Measurements from ENCODE around the gene TTLL7.
"Not testable (repeated sequence)": the region's sequence is repeated elsewhere in the genome, so short reads cannot be mapped to it uniquely, and the experiment has no call there.

TTLL7 gene

DNA sequence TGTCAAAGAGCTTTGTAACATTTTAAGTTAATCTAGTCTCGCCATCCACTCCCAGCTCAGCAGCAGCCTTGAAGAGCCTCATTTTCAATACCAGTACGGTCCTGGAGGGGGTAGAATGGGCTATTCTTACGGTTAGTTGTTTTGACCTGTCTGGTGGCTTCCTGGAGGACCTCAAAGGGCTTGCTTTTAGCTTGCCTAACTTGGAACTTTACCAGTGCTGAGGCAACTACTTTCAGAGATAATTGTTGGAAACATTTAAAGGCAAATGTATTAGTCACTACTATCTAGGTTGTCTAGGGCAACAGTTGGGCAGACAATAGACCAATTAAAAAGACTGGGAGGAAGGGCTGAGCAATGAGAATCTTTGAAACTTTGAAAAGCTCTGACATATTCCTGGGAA lies 56.0 kb downstream of the TTLL7 start:
- intact Hi-C loops (cut with DNase I), result no loop called here
- no peak for DNase-seq

DNA sequence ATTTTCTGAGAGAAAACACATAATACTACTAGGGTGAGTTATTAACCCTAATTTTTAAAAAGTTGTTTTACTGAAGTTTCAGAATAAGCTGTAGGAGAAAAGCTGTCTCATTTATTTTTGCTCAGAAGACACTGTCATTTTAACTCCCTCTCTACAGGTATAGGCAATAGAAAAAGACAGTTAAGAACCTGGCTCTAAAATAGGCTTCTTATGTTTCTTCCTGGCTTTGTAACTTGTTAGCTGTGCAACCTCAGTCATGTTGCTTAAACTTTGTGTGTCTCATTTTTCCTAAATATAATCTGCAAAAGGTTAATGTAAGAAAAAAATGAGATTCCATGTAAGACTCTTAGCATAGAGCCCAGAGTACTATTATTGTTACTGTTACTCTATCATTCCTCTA lies 64.4 kb downstream of the TTLL7 start:
- intact Hi-C loops (cut with DNase I), result loop anchor here (10.0 kb wide), 3 partner anchors 60 to 820 kb away; partner anchors contain the start of gene TTLL7
- DNase-seq, result no peak

DNA sequence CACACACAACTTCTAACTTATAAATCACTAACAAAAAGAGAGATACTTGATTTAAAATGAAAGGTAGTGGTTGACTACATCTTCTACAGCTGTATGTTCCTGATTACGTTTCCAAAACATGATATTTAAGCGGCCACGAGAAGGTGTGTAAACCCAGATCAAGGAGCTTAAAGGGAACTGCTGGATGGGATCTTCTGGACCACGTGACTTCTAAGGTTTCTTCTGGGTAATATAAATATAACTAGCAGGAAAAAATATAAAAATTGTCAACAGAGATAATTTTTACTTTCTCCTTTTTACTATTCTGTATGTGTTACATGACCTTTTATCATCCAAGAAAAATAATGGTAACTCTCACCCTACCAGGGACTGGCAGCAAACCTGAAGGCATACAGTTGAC lies 66.2 kb downstream of the TTLL7 start:
- intact Hi-C loops (cut with DNase I), result loop anchor here (1.0 to 10.0 kb wide), 4 partner anchors 62 to 822 kb away; partner anchors contain the start of gene TTLL7
- DNase-seq, result no peak

DNA sequence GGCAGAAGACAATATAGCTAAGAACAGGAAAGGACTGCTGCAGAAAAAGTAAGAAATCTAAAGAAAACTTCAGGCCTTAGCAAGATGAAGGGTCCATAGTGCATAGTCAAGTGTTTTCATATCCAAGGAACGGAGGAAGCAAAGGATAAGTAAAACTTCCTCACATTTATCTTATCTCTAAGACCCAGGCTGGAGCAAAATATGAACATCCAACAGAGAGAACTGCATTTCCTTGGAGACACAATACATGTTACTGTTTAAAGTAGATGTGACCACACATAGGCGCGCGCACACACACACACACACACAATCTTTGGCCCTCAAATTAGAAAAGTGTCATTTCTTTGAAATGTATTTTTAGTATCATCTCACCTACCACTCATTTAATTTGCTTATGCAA lies 66.7 kb downstream of the TTLL7 start:
- no peak for DNase-seq
- intact Hi-C loops (cut with DNase I), result loop anchor here (1.0 to 10.0 kb wide), 4 partner anchors 63 to 823 kb away; partner anchors contain the start of gene TTLL7

DNA sequence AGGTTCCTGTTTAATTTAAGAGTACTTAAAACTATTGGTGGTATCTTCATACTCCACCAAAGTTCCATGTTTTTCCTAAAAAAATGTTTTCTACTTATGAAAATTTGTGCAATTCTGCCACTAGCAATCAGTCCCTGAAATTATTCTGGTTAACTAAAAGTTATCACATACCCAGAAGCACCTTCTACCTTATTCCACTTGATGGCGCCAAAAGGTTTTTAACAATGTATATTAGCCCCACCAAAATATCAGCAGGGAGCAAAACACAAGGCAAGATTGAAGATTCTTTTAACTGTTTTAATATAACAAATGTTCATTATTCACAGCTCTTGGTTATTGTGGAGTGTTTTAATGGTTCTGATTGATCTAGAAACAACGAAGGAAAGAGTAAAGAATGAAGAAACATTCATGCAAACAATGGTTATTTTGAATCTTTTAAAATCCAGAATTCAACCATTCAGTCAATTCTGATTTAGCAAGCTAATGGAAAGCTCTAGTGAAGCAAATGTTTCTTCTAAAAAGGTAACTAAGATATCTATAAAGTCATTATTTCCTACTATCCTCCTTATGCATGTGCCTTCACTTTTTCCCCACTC lies 67.2 kb downstream of the TTLL7 start:
- no peak for DNase-seq
- intact Hi-C loops (cut with DNase I), result loop anchor here (1.0 to 10.0 kb wide), 5 partner anchors 63 to 823 kb away; partner anchors contain the start of gene TTLL7

DNA sequence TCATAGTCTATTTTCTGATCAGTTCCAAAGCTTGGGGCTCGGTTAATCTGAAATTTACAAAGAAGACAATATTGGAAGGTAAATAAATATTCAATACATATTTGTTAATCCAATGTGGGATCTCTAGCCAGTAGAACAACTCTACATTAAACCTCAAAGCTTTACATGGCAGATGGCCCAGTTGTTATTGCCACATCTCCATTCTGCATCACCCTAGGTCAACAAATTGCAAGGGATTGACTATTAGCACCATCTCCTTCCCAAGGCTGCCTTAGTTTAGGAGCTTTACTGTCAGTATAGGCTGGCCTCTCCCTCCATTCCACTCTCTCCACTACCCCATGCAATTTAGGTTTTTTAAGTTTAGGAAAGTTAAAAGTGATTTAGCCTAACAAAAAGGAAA lies 69.7 kb downstream of the TTLL7 start:
- intact Hi-C loops (cut with DNase I), result no loop called here

DNA sequence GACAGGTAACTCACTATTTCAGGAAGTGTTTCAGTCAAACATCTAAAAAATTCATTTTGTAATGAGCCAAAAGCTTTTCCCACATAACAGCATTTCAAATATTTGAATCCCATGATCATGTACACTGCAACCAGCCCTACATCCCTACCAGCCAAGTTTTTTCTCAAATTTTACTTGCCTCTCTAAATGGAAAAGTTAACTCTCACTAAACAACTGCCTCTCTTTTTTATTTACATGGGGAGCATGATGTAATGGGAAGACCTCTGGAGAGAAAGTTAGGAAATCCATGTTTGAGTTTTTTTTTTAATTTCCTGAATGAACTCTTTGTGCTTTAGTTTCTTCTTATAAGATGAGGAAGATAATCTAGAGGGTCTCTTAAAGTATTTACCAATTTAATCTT lies 70.5 kb downstream of the TTLL7 start:
- intact Hi-C loops (cut with DNase I), result no loop called here
- no peak for DNase-seq

More for the DNA sequence above, 69.7 kb downstream of the TTLL7 start:
- DNase-seq, result no peak

DNA sequence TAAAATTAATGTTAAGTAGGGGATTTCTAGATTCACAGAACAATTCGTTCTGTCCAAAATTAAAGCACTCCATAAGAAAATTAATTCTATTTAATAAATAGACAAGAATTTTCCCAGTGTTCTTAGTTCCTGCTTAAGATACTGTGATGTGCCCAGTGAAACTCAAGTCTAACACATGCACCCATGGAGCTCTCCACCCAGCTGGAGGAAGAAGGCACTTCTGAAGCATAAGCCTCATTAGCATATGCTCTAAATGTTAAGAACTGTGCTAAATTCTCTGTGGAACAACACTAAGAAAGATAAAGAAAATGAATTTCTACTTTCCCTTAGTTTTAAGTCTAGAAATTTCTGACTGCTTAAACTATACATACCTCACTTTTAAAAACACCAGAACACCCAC lies 71.2 kb downstream of the TTLL7 start:
- peak in 1 of 10 donors; percentile 39 for DNase-seq
- intact Hi-C loops (cut with DNase I), result no loop called here

DNA sequence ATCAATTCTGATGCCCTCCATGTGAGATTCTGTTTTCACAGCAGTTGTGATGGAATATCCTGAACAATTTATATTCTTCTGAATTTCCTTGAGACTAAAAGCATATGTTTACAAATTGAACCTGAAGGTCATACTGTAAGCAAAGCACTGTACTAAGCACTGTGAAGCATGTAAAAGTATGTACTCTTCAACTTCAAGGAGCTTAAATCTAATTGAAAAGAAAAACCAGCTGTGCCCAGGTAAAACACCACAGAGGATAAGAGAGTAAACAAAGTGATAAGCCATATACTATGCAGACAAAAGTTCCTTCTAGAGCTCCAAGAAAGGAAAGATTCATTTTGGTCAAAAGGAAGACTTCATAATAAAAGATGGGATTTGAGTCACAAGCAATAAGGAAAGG lies 71.9 kb downstream of the TTLL7 start:
- intact Hi-C loops (cut with DNase I), result no loop called here
- no peak for DNase-seq

DNA sequence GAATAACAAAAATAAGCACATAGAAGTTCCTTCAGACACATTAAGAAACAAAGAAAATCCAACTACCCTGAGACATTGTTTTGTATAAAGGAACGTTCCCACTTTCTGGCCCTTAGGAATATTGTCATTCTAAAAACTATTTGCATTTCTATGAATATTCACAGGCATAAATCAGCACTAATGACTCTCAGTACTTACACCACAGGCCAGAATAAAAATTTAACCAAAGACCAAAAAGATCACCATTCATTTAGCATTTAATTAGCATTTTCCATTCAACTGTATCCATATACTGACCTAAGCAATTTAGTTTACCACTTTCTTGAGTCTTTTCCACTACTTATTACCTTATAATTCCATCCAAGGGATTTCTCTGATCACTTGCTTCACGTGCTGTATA lies 75.4 kb downstream of the TTLL7 start:
- intact Hi-C loops (cut with DNase I), result no loop called here
- DNase-seq, result no peak

DNA sequence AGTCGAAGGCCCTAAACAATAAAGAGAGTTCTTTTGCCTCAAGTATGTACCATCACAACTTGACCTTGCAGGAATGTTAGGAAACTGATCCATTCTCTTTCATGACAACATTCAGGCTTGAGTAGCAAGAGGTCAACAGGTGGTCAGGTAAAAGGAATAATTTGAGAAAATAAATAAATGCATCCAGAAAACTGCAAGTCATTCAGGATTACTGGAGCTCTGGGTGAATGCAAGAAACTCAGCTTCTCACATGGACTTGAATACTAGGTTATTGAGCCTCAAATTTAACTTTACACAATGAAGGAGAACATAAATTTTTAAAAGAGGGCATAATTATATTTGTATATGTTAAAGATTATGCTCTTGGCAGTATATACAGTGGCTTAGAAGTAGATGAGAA lies 76.5 kb downstream of the TTLL7 start:
- intact Hi-C loops (cut with DNase I), result no loop called here

DNA sequence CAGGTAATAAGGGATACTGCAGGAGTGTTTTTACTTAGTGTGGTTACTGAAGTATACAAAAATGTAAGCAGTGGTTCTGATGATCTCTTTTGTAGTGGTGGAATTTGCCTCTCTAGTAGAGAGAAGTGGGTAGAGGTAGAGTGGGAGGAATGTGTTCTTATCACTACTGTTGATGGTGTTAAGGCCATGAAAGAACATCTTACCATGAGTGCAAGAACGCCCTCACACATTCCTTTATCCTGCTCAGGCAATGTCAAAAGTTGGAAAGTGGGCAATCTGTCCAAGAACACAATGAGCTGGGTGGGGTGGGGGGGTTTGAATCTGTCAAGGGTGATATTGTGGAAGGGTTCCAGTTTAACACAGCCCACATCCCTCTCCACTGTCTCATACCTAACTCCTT lies 78.6 kb downstream of the TTLL7 start:
- DNase-seq, result peak in 1 of 10 donors; percentile 26
- intact Hi-C loops (cut with DNase I), result no loop called here

More for the DNA sequence above, 76.5 kb downstream of the TTLL7 start:
- DNase-seq, result no peak

DNA sequence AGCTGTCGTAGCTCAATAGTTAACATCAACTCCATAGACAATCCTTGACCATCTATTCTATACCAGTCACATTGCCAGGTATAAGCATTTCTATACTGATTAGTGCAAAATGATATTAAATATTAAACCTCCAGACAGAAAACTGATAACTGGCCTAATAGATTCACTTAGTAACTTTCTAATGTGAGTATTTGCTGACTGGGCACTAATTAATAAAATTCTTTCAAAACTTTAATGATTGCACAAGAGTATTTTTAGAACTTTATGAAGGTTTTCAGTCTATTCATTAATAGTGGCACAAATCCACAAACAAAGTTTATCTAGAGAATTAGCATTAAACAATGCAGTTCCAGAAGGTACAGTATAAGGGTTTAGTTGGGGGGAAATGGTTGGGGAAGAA lies 79.1 kb downstream of the TTLL7 start:
- intact Hi-C loops (cut with DNase I), result no loop called here

DNA sequence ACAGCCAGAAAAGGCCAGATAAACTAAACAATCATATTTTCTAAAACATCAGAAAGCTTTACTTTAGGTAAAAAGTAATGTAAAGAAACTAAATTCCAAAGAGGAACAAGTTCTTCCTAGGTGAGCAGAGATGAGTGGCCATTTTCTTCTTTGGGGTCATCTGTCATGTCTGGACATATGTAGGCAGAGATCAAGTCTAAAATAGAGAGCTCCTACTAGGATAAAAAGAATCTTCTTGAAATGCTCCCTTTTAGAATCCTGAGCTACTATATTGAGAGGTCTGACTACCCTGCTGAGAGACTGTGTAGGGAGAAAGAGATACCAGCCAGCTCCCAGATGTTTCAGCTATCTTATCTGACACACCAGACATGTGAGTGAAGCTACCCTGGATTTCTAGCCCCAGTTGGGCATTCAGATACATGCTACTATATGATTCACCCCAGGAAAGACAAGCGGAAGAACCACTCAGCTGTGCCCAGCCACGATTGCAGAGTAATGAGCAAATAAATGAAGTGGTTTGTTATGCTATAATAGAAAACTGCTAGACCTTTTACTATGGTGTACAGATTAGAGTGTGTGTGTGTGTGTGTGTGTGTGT lies 80.1 kb downstream of the TTLL7 start:
- no peak for DNase-seq
- intact Hi-C loops (cut with DNase I), result no loop called here

More for the DNA sequence above, 79.1 kb downstream of the TTLL7 start:
- no peak for DNase-seq

DNA sequence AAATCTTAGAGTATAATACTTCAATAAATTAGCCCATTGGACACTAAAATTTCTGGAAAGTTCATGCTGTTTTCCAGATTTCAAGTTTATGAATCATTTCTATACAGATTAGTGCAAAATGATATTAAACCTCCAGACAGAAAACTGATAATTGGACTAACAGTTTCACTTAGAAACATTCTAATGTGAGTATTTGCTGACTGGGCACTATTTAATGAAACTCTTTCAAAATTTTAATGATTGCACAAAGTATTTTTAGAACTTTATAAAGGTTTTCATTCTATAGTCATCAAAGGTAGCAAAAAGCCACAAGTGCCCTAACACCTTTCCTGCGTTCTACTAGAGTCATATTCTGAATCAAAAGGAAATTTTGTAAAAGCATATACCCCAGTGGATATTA lies 81.0 kb downstream of the TTLL7 start:
- DNase-seq, result no peak
- intact Hi-C loops (cut with DNase I), result no loop called here

DNA sequence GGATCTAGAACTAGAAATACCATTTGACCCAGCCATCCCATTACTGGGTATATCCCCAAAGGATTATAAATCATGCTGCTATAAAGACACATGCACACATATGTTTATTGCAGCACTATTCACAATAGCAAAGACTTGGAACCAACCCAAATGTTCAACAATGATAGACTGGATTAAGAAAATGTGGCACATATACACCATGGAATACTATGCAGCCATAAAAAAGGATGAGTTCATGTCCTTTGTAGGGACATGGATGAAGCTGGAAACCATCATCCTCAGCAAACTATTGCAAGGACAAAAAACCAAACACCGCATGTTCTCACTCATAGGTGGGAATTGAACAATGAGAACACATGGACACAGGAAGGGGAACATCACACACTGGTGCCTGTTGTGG lies 82.8 kb downstream of the TTLL7 start:
- intact Hi-C loops (cut with DNase I), result not testable (repeated sequence)

DNA sequence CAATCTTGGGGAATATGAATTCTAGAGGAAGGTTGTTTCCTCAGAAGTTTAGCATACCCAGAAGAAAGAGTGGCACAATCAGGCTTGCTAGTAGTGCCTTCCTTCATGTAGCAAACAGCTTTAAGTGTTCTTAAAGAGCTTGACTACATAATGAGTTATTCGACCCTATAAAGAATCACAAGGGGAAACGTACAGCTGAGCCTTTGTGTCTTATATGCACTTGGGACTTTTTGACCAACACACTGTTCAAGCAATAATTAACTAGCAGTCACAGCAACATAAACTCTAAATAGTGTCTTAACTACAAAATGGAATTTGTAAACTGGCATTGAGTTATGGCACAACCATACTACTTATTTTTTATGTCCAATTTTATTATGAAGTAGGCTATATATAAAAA lies 86.1 kb downstream of the TTLL7 start:
- DNase-seq, result no peak

More for the DNA sequence above, 82.8 kb downstream of the TTLL7 start:
- not testable (repeated sequence) for DNase-seq

DNA sequence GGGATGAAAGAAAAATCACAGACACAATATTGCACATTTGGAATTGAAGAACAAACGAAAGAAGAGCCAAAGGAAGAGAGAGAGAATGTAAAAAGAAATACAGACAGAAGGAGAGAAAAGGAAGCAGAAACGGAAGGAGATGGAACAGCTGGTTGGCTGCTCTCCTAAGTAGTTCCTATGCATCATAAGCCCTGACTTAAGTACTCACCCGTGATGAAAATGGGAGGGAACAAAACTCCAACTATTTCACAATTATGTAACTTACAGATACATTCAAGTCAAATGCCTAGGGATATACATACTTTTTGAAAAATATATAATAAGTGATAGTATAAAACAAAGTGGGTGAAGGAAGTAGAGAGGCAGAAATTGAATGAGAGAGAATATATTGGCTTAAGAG lies 88.5 kb downstream of the TTLL7 start:
- no peak for DNase-seq
- intact Hi-C loops (cut with DNase I), result no loop called here

More for the DNA sequence above, 86.1 kb downstream of the TTLL7 start:
- intact Hi-C loops (cut with DNase I), result no loop called here

DNA sequence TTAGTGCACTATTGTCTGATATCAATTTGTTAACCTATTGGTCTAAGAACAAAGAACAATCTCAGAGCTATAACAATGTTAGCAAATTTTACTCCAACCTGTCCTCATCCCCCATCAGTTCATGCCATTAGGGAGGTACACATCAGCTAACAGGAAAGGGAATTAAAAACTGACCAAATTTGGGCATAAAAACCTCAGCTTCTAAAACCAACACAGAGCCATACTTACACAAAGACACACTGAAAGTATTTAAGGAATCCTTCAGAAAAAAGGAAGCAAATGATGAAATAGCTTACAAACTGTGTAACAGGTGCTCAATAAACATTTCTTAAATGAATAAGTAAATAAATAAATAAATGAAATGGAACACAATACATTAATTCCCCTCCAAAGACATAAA lies 89.2 kb downstream of the TTLL7 start:
- DNase-seq, result no peak
- intact Hi-C loops (cut with DNase I), result no loop called here

DNA sequence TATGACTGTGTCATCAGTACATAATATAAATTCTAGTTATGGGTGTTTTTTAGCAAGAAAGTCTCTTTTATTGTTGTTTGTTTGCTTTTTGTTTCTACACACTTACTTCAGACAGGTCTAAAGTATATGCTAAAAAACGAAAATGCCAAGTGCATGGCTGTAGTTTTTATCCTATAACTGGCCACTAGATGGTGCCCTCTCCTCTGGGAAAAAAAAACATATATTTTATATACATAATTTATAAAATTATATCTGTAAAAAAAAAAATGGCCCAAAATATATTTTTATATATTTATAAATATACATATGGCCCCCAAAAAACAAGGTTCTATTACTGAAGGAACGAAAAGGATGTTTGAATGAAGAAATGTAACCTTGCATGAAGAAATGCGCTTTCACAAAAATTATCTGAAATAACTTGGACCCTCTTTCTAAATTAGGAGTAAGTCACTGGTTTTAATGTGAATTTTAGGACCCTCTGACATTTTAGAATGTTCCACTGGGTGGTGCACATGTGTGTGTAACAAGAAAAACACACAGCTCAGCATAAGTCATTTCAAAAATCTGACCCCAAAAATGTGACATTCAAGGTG lies 93.5 kb downstream of the TTLL7 start:
- no peak for DNase-seq
- intact Hi-C loops (cut with DNase I), result loop anchor here (2.0 kb wide), 1 partner anchor 217 kb away; no protein-coding TSS in a partner anchor

DNA sequence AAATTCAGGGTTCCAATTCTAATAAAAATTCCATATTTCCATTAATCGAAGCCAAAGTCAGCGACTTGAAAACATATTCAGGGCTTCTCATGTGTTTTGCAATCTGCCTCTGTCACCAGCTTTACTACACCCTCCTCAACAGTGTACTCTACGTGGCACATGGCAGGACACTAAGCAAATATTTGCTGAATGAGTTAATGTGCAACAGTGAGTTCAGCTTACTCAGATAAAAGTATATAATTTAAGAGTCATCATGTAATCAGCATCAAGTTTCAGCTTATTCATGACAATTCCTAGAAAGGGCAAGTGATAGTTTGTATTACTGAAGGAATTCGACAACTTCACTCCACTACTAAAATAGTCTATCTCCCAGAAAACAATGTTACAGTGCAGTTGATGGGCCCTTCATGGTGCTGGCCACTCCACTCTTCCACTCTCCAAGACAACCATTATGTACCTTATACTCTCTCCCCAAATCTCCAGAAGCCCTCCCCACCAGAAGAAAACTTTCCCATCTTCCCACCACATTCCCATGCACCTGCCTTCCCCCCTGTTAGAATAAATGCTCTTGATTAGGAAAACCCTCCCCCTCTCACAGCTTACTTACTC lies 97.3 kb downstream of the TTLL7 start:
- intact Hi-C loops (cut with DNase I), result no loop called here
- no peak for DNase-seq

All from posterior cingulate gyrus (tissue), 11 donors.